HG03135 (cell line): ENCODE measurements around the gene PRADC1.
"Not testable (repeated sequence)": the region's sequence is repeated elsewhere in the genome, so short reads cannot be mapped to it uniquely, and the experiment has no call there.

ENCODE experiments used
- ATAC-seq: cut with Tn5 transposase; IDR thresholded peaks from one replicate; pipeline ENCODE4 v1.9.1; 2021; ENCODE audit warnings: mild to moderate bottlenecking, moderate library complexity; ENCODE audit not compliant: unreplicated experiment

Gene PRADC1

GRCh38 chr2:73205611-73206010 lies 27.4 kb downstream of the PRADC1 start:
- ATAC-seq: no peak

- ATAC-seq: no peak
Measured at GRCh38 chr2:73203055-73203681, 29.9 kb downstream of the PRADC1 start.

GRCh38 chr2:73202156-73203054 lies 30.6 kb downstream of the PRADC1 start, which contains the start of gene NOTO:
Gene NOTO (plus strand): TSS chr2:73202574. CDS start chr2:73202667, 93 bp downstream.
- no peak for ATAC-seq

- ATAC-seq: not testable (repeated sequence)
Measured at GRCh38 chr2:73200281-73200680, 32.8 kb downstream of the PRADC1 start.

GRCh38 chr2:73197579-73197978 lies 35.5 kb downstream of the PRADC1 start:
- no peak for ATAC-seq

- no peak for ATAC-seq
Measured at GRCh38 chr2:73187549-73187948, 45.5 kb downstream of the PRADC1 start.

GRCh38 chr2:73185965-73186364 lies 47.1 kb downstream of the PRADC1 start:
- ATAC-seq: no peak
